GM18519 (cell line): ENCODE data around the gene CCDC122.
"Not testable (repeated sequence)": the region's sequence is repeated elsewhere in the genome, so short reads cannot be mapped to it uniquely, and the experiment has no call there.

Experiments used
- ATAC-seq: cut with Tn5 transposase; IDR thresholded peaks from one replicate; pipeline ENCODE4 v1.9.1; 2021; ENCODE audit warnings: mild to moderate bottlenecking, moderate library complexity; ENCODE audit not compliant: unreplicated experiment, low FRiP score

CCDC122 gene

DNA sequence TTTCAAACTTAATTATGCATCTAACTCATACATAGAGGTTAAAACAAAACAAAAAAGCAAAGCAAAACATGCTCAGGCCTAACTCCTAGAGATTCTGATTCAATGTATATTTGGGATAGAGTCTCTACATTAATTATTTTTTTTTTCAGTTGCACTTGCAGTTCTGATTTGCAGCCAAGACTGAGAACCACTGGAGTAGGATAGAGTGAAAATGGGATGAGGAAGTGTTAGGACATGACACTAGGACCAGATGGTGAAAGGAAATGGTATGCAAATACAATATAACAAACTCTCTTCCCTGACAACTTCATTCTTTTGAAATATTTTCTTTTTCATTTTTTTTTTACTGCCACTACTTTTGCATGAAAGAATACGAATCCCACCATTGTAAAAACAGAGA is 1.8 kb downstream of the CCDC122 start:
- no peak for ATAC-seq

DNA sequence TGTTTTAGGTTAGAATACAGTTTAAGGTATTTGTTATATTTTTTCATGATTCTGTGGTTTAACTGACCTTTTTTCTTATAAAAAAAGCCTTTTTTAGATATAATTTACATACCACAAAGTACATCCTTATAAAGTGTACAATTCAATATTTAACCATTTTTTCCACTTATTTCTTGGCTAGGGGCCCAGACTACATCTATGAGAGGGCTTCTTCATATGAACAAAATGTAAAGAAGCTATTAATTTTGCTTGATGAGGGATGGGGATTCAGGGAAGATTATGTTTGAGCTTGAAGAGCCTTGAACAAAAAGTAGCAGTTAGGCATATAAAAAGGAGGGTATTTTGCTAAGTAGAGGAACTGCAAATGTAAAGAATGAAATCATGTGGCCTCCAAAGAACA is 2.2 kb downstream of the CCDC122 start:
- no peak for ATAC-seq

DNA sequence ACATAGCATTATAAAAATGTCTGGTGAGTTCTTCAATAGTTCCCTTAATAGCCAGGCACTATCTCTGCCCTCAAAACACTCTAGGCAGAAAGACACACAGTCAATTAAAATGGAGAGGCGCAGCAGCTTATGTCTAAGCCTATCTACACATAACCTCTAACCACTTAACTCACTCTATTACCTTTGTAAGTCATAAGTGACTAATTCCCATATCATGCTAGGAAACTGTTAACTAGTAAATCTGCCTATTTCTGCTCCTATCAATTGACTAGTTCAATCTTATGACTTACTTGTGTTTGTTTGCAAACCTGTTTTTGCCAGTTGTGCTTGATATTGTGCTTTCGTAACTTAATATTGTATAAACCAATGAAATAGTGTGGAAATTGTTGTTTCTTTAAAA is 3.2 kb downstream of the CCDC122 start:
- ATAC-seq: no peak

DNA sequence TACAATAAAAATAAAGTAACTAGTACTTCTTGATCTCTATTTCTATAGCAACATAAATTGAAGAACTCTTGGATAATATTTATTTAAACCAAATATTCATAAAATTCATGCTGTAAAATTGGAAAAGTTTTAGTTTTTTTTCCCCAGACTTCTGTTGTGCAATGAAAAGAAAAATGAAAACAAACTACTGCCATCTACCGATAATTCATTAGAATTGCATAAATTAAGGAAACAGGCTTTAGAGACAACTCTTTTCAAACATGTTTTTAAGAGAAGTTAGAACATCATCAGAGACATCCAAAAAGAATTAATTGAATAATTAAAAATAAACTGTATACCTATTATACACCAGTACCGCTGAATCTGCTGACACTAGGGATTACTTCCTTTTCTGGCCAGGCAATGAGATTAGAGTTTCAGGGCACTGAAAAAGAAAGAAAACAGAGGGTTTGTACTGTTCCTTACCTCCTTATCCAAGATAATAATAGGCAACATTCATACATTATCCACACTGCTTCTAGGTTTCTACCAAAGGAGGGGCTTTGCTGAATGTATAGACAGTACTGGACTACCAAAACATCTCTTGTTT is 4.9 kb downstream of the CCDC122 start:
- ATAC-seq: no peak

DNA sequence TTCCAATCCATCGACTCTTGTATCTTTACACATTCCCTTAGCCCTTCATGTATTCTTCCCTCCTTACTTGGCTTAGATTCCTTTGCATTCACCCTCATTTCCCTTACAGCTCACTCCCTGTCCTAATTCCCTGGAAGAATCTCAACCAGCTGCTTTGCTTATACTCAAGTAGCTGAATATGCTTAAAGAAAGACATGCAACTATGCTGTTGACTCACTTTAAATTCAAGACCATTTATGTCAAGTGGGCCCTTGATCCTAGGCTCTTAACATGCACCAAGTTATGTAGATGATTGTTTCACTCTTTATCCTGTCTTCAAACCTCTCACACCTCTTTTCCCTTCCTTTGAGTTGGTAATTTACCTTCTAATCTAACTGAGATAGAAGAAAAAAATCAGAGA is 7.4 kb downstream of the CCDC122 start:
- no peak for ATAC-seq

DNA sequence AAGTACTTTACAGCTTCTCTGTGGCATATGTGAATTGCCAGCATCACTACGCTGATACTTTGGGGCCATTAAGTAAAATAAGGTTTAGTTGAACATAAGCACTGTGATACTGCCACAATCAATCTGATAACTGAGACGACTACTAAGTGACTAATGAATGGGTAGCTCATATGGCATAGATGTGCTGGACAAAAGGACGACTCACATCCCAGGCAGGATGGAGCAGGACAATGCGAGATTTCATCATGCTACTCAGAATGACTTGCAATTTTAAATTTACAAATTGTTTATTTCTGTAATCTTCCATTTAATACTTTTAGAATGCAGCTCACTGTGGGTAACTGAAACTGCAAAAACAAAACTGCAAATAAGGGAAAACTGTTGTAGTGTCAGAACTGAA is 13.6 kb downstream of the CCDC122 start:
- no peak for ATAC-seq

DNA sequence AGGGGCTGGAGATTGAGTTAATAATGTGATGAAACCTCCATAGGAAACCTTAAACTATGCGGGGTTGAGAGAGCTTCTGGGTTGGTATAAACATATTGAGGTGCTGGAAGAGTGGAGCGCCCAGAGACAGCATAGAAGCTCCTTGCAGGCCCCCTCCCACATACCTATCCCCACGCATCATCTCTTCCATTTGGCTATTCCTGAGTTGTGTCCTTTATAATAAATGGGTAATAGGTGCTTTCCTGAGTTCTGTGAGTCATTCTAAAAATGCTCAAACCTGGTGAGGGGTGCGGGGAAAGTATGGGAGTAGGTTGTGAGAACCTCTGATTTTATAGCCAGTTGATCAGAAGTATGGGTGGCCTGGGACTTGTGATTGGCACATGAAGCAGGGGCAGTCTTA is 14.6 kb downstream of the CCDC122 start:
- no peak for ATAC-seq

DNA sequence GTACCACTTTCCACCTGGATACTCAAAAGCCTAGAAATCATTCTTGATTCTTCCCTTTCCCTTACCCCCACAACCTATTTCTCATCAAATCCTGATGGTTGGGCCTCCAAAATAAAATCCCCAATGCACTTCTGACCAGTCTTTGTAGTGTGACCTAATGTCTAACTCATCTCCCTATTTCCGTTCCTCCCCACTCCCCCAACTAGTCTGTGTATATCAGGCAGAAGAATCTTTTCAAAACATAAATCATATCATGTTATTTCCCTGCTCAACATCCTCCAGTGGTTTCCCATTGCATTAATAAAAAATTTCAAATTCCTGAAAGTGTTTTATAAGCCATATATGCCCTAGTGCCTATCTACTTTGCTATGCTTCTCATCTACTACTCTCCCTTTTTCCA is 17.7 kb downstream of the CCDC122 start:
- ATAC-seq: no peak

DNA sequence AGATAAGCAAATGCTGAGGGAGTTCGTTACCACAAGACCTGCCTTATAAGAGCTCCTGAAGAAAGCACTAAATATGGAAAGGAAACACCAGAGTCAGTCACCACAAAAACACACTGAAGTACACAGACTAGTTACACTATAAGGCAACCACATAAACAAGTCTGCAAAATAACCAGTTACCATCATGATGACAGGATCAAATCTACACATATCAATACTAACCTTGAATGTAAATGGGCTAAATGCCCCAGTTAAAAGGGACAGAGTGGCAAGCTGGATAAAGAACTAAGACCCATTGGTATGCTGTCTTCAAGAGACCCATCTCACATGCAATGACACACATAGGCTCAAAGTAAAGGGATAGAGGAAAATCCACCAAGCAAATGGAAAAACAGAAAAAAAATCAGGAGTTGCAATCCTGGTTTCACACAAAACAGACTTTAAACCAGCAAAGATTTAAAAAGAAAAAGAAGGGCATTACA is 26.6 kb downstream of the CCDC122 start:
- no peak for ATAC-seq

DNA sequence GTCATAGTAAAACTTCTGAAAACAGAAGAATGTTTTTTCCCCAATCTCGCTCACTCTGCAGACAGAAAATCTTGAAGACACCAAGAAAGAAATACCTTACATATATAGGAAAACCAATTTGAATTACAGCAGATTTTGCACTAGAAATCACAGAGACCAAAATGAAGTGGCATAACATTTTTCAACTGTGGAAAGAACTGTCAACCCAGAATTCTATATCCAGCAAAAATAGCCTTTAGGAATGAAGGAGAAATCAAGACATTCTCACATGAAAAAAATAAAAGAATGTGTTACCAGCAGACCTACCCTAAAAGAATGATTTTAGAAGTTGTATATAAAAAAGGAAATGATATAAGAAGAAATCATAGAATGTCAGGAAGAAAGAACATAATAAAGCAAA is 28.7 kb downstream of the CCDC122 start:
- ATAC-seq: no peak

DNA sequence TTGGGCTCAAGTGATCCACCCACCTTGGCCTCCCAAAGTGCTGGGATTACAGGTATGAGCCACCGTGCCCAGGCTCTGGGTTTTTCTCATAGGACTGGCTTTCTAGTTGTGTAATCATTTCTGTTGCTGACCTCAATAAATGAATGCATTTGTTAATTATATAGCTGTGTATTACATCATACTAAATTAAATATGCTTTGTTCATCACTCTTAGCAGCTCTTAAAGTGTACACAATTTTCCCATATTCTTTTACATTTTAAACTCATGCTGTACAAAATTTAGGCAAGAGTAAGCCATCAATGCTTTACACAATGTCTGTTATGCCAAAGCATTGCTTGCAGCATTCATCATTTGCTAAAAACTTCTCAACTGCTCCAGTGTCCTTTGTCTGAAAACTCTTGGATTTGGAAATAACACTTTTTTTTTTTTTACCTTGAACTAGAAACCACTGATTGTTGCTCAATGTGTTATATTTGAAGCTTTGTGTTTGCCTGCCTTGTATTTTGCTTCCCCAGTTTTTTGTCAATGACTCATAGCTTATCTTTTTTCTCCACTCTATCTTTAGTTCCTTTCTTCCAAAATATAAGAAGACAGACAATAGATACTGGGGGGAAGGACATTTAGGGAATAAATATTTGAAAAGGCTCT is 31.4 kb downstream of the CCDC122 start:
- no peak for ATAC-seq

DNA sequence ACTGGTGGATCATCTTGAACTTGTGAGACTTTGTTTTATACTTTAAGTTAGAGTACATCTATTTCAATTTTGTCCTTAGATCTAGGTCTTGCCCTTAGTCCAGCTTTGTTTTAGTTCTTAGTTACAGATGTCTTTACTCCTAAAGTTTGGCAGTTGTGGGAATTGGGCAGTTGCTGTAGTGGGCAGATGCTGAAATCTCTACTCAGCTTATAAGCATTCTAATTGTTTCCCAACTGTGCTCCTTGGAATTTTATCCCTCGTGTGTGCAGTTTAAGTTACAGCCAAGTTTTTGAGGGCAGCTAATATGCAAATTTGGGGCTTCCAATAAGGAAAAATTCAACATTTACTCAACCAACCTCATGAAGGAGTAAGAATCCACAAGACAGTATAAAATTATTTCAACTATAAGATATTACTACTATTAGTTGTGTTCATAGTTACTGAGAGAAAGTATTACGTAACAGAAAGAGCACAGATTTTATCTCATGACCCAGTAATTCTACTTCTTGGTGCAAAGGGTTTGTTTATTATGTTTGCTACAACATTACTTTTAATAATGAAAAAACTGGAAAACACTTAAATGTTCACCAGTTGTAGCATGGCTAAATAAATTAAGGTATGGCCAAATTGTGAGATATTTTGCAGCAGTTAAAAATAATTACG is 32.9 kb downstream of the CCDC122 start:
- no peak for ATAC-seq

DNA sequence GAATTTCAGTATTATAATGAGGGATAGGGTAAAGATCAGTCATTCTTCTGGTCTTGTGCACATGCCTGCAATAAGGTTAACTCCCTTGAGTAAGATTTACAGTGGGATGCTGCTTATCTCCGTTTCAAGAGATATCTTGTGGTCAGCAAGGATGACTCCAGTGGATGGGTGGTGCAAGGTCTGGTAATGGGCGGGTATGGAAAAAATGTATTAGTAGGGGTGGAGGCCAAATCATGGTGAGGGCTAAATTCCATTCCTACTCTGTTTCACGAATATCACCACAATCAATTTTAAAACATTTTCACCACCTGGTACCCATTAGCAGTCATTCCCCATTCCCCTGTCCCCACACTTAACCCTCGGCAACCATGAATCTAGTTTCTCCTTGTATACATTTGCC is 40.6 kb downstream of the CCDC122 start:
- ATAC-seq: no peak

DNA sequence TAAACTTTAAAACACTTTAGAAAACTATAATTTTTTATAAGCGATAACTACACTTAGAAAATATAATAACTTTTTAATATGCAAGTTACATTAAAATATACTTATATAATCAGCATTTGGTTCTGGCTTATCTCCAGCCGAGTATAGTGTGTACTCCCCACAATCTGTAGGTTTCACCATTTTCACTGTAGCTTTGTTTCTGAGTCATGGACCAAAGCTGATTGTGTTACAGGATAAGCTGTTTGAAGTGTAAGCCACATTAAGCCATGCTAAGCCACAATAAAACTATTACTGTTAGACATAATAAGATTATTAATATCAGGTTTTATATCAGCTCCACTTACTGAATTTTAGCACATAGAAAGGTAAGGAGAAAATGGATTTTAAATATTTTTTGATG is 43.8 kb downstream of the CCDC122 start:
- no peak for ATAC-seq

DNA sequence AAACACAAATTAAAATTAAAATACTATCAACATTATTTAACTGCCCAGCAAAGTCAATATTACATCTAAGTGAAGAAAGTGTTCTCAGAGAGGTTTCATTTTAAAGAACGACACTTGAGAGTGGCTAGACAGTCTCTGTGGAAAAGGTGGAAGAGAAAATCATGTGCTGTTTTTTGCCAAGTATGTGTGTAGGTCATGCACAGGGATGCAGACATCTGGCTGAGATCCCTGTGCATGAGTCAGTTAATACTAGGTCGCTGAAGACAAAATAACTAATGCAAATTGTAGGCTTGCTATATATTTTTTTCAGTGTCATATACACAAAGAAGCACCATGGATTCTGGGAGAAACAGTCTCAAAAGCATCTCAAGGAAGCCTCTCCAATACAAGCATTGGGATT is 48.5 kb downstream of the CCDC122 start:
- ATAC-seq: no peak

DNA sequence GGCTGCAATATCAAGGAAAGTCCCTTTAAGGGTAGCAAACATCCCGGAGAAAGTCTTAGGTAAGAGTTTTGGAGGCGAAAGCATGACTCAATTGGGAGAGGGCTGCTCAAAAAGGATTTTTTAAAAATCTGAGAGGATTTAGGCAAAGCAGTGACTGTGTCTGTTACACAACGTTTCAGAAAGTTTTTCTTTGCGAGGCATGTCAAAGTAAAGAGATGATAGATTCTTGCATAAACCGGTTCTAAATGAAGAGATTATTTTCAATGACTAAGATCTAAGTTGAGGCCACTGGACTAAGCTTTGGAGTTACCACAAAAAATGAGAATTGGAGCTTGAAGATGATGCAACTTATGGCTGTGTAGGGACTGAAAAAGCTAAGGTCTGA is 49.1 kb downstream of the CCDC122 start:
- ATAC-seq: no peak

DNA sequence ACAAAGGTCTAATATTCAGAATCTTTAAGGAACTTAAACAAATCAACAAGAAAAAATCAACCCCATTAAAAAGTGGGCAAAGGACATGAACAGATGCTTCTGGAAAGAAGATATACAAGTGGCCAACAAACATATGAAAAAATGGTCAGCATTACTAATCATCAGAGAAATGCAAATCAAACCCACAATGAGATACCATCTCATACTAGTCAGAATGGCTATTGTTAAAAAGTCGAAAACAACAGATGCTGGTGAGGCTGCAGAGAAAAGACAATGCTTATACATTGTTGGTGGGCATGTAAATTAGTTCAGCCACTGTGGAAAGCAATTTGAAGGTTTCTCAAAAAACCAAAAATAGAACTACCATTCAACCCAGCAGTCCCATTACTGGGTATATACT is 54.9 kb downstream of the CCDC122 start:
- ATAC-seq: not testable (repeated sequence)

DNA sequence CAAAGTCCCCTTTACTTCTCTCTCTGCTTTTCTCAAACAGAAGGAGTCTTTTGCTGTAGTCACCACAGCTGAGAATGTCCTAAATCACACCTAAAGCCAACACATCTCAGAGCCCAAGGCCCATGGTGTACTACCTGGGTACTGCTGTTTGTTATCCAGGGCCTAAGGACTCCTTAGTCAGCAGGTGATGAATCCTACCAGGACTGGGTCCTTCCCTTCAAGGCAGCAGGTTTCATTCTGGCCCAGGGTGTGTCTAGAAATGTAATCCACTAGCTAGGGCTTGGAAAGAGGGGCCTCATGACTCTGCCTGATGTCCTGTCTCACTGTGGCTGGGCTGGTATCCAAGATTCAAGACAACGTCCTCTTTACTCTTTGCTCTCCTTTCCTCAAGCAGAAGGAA is 56.6 kb downstream of the CCDC122 start:
- no peak for ATAC-seq

DNA sequence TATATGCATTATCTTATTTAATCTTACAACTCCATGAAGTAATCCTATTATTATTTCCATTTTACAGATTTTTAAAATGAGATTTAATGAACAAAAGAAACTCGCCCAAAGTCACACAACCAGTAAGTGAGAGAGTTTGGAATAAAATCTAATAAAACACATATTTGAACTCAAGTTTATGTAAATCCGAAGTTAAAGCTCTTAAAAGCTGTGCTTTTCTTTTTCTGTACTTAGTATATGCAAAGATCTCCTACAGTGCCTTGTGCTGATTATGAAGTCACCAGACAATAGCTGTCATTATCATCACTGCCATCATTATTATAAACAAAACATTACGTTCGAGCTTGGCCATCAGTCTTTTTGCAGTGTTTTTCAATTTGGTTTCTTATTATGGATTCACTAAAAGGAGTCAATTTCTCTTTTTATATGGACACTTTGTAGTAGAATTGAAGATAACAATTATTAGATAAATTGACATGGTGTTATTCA is 63.1 kb downstream of the CCDC122 start:
- no peak for ATAC-seq

DNA sequence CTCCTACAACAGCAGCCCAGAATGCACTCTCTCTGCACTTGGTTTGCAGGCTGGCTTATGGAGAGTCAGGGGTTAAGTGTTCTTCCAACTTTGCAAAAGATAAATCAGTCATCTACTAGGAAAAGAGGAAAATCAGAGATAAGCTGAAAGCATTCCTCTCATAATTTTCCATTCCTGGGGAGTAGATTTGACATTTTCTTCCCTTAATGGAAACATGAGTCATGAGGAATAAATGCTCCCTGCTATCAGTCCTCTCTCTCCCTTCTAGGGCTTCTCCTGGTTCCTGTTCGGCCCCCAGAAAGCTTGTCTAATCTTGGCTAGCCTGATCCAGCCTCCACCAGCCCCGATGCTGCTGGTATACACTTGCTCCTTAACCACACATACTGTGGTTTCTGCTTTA is 64.3 kb downstream of the CCDC122 start:
- ATAC-seq: no peak

DNA sequence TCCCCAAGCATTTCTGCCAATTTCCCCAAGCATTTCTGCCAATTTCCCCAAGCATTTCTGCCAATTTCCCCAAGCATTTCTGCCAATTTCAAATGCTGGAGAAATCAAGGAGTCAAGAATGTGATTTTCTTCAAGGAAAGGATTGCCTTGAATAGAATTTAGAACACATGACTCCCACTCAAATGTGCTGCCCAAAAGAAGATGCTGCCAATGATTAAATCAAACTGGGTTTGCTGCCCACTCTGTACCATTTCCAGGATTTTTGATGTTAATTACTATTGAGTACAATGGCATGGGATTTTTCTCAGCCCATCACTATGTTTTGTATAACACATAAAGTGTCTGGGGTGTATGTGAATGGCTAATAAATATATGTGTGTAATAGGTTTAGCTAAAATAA is 70.9 kb downstream of the CCDC122 start:
- ATAC-seq: no peak

DNA sequence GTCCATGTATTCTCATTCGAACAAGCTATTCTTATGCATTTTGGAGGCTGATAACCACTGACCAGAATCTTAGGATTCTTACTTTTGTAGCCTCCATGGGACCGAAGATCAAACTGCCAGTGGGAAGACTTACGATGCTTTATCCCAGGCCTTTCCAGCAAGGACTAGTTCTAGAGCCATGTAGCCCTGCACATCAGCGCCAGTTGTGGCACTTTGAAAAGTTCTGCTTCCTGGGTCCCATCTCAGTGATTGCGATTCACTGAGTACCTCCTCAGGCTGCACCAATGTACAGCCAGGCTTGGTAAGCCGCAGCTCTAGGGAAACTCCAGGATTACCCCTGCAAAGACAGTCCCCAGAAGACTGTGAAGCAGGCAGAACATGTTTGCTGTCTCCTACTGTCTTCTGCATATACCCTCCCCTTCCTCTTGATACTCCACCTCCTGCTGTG is 73.8 kb downstream of the CCDC122 start:
- ATAC-seq: no peak
